HG02798 (cell line): ENCODE data around the gene FAM20B.
"Not testable (repeated sequence)": the region's sequence is repeated elsewhere in the genome, so short reads cannot be mapped to it uniquely, and the experiment has no call there.

Source experiments
- ATAC-seq: cut with Tn5 transposase; IDR thresholded peaks from one replicate; pipeline ENCODE4 v1.9.1; 2021; ENCODE audit warnings: mild to moderate bottlenecking; ENCODE audit not compliant: unreplicated experiment, poor library complexity

The FAM20B gene

GRCh38 chr1:179021873-179022272 is 3.8 kb upstream of the FAM20B start:
- ATAC-seq, result no peak

GRCh38 chr1:179023946-179024650 is 1.6 kb upstream of the FAM20B start:
- no peak for ATAC-seq

GRCh38 chr1:179025975-179026812 is 500 bp downstream of the FAM20B start:
- ATAC-seq, result peak; percentile 81

- no peak for ATAC-seq
Observed at GRCh38 chr1:179026813-179027669, 1.3 kb downstream of the FAM20B start.

GRCh38 chr1:179029321-179029759 is 3.6 kb downstream of the FAM20B start:
- ATAC-seq, result no peak

GRCh38 chr1:179030130-179030529 is 4.4 kb downstream of the FAM20B start:
- ATAC-seq, result no peak

GRCh38 chr1:179030683-179031082 is 5.0 kb downstream of the FAM20B start:
- ATAC-seq, result no peak

GRCh38 chr1:179031284-179031683 is 5.6 kb downstream of the FAM20B start:
- ATAC-seq, result no peak

- ATAC-seq, result no peak
Observed at GRCh38 chr1:179031855-179032513, 6.3 kb downstream of the FAM20B start.

GRCh38 chr1:179034720-179035119 is 9.0 kb downstream of the FAM20B start:
- peak; percentile 77 for ATAC-seq

GRCh38 chr1:179036844-179037465 is 11.3 kb downstream of the FAM20B start:
- no peak for ATAC-seq

- no peak for ATAC-seq
Observed at GRCh38 chr1:179038528-179039281, 13.0 kb downstream of the FAM20B start.

GRCh38 chr1:179039502-179040174 is 13.9 kb downstream of the FAM20B start:
- not testable (repeated sequence) for ATAC-seq

GRCh38 chr1:179040175-179040551 is 14.5 kb downstream of the FAM20B start:
- not testable (repeated sequence) for ATAC-seq

GRCh38 chr1:179042087-179042486 is 16.4 kb downstream of the FAM20B start:
- no peak for ATAC-seq

- ATAC-seq, result no peak
Observed at GRCh38 chr1:179042700-179043099, 17.0 kb downstream of the FAM20B start.

- ATAC-seq, result no peak
Observed at GRCh38 chr1:179043266-179043665, 17.6 kb downstream of the FAM20B start.

- ATAC-seq, result no peak
Observed at GRCh38 chr1:179043907-179044306, 18.2 kb downstream of the FAM20B start.
